ENCODE measurements around the gene PRKCI.

- TF ChIP-seq CTCF (IDR thresholded peaks at IDR 0.05) = no peak
- TF ChIP-seq E2F4 (CRISPR knock-in tag; IDR thresholded peaks at IDR 0.05; ENCODE audit: borderline replicate concordance, low read depth) = no peak
- TF ChIP-seq ZNF232 (CRISPR knock-in tag; IDR thresholded peaks at IDR 0.05) = no peak
- TF ChIP-seq IRF1 (CRISPR knock-in tag; IDR thresholded peaks at IDR 0.05) = no peak
- no peak for TF ChIP-seq USF2 (CRISPR knock-in tag; IDR thresholded peaks at IDR 0.05)
- no peak for TF ChIP-seq MAX (CRISPR knock-in tag; IDR thresholded peaks at IDR 0.05)
- no peak for TF ChIP-seq CDX4 (CRISPR knock-in tag; IDR thresholded peaks at IDR 0.05; ENCODE audit: borderline replicate concordance)
- no peak for TF ChIP-seq NR1H2 (CRISPR knock-in tag; IDR thresholded peaks at IDR 0.05)
- no peak for TF ChIP-seq FOXJ3 (CRISPR knock-in tag; IDR thresholded peaks at IDR 0.05; ENCODE audit: borderline replicate concordance)
Observed at GRCh38 chr3:170275832-170276231, 53.6 kb downstream of the PRKCI start.

Data from WTC11 (cell line).